ENCODE data around the gene RELT.
"Not testable (repeated sequence)": the region's sequence is repeated elsewhere in the genome, so short reads cannot be mapped to it uniquely, and the experiment has no call there.

RELT gene

GRCh38 chr11:73430326-73430725 lies 54.1 kb downstream of the RELT start:
- H3K4me2 ChIP-seq (ENCODE audit: insufficient read depth, low read length, poor library complexity, severe bottlenecking): no peak overlapping the region
- H3K9me3 ChIP-seq (replicated peaks in 1 of 2; ENCODE audit: control insufficient read depth in 2 of 2, insufficient read depth in 1 of 2, low read depth in 1 of 2, low read length in 2 of 2): no peaks in the 10 kb centered on the region
- H3K4me3 ChIP-seq (ENCODE audit: low read length in 2 of 2): no peak overlapping the region
- no CpG with 5 or more reads among the region's 4 CpGs for WGBS, 2 donors (ENCODE audit: extremely low coverage in 2 of 2, insufficient read length in 2 of 2, insufficient replicate concordance in 1 of 2)
- no peaks in the 10 kb centered on the region for H3K79me1 ChIP-seq (ENCODE audit: low read depth, low read length)
- no peak overlapping the region for H2AK5ac ChIP-seq (ENCODE audit: low read depth, low read length)
- H2BK5ac ChIP-seq (ENCODE audit: low read length): no peak overlapping the region
- H2BK15ac ChIP-seq (ENCODE audit: low read length): no peak overlapping the region
- H3K4me1 ChIP-seq (ENCODE audit: control insufficient read depth in 2 of 2, insufficient read depth in 1 of 2, low read depth in 1 of 2, low read length in 2 of 2): peaks cover 0 to 10% of the 10 kb centered on the region in 2 donors
- H3K9ac ChIP-seq (ENCODE audit: low read depth, low read length, poor library complexity): no peak overlapping the region
- no peak overlapping the region for H2BK12ac ChIP-seq (ENCODE audit: low read length)
- peaks cover 0 to 12% of the 10 kb centered on the region in 2 donors for H3K36me3 ChIP-seq (replicated peaks in 1 of 2; ENCODE audit: control insufficient read depth in 2 of 2, insufficient read depth in 2 of 2, low read length in 2 of 2)
- H3K23ac ChIP-seq (ENCODE audit: low read depth, low read length, poor library complexity): no peak overlapping the region
- H2BK120ac ChIP-seq (ENCODE audit: low read depth, low read length): no peak overlapping the region
- no peak overlapping the region for H4K8ac ChIP-seq (ENCODE audit: low read depth, low read length)
- no peak overlapping the region for H3K18ac ChIP-seq (ENCODE audit: low read length)
- DNase-seq (ENCODE audit: low spot score): no peak
- H3K14ac ChIP-seq (ENCODE audit: low read length): no peak overlapping the region
- no peak overlapping the region for H3K27ac ChIP-seq (replicated peaks; ENCODE audit: low read length)
- no peaks in the 10 kb centered on the region for H3K27me3 ChIP-seq (ENCODE audit: control insufficient read depth in 3 of 3, insufficient read depth in 3 of 3, low read depth in 1 of 3, low read length in 3 of 3)
- no peak overlapping the region for H2AFZ ChIP-seq (ENCODE audit: low read length)
- H4K91ac ChIP-seq (ENCODE audit: low read depth, low read length, poor library complexity): no peak overlapping the region
- H3K4ac ChIP-seq (ENCODE audit: low read length): no peak overlapping the region

GRCh38 chr11:73431396-73431795 lies 55.2 kb downstream of the RELT start:
- no peak overlapping the region for H3K4ac ChIP-seq (ENCODE audit: low read length)
- no peak overlapping the region for H3K23ac ChIP-seq (ENCODE audit: low read depth, low read length, poor library complexity)
- no peak overlapping the region for H4K8ac ChIP-seq (ENCODE audit: low read depth, low read length)
- no peak overlapping the region for H2BK5ac ChIP-seq (ENCODE audit: low read length)
- no peaks in the 10 kb centered on the region for H3K9me3 ChIP-seq (replicated peaks in 1 of 2; ENCODE audit: control insufficient read depth in 2 of 2, insufficient read depth in 1 of 2, low read depth in 1 of 2, low read length in 2 of 2)
- no peak overlapping the region for H2AFZ ChIP-seq (ENCODE audit: low read length)
- no peak overlapping the region for H3K18ac ChIP-seq (ENCODE audit: low read length)
- H3K14ac ChIP-seq (ENCODE audit: low read length): no peak overlapping the region
- no peaks in the 10 kb centered on the region for H3K79me1 ChIP-seq (ENCODE audit: low read depth, low read length)
- H3K27me3 ChIP-seq (ENCODE audit: control insufficient read depth in 3 of 3, insufficient read depth in 3 of 3, low read depth in 1 of 3, low read length in 3 of 3): no peaks in the 10 kb centered on the region
- H3K36me3 ChIP-seq (replicated peaks in 1 of 2; ENCODE audit: control insufficient read depth in 2 of 2, insufficient read depth in 2 of 2, low read length in 2 of 2): peaks cover 0 to 12% of the 10 kb centered on the region in 2 donors
- no peak overlapping the region for H3K27ac ChIP-seq (replicated peaks; ENCODE audit: low read length)
- no peak overlapping the region for H3K4me3 ChIP-seq (ENCODE audit: low read length in 2 of 2)
- no CpG with 5 or more reads among the region's 5 CpGs for WGBS, 2 donors (ENCODE audit: extremely low coverage in 2 of 2, insufficient read length in 2 of 2, insufficient replicate concordance in 1 of 2)
- H2AK5ac ChIP-seq (ENCODE audit: low read depth, low read length): no peak overlapping the region
- H2BK120ac ChIP-seq (ENCODE audit: low read depth, low read length): no peak overlapping the region
- H3K4me1 ChIP-seq (ENCODE audit: control insufficient read depth in 2 of 2, insufficient read depth in 1 of 2, low read depth in 1 of 2, low read length in 2 of 2): peaks cover 0 to 9% of the 10 kb centered on the region in 2 donors
- H4K91ac ChIP-seq (ENCODE audit: low read depth, low read length, poor library complexity): no peak overlapping the region
- no peak for DNase-seq (ENCODE audit: low spot score)
- H2BK12ac ChIP-seq (ENCODE audit: low read length): no peak overlapping the region
- no peak overlapping the region for H2BK15ac ChIP-seq (ENCODE audit: low read length)
- H3K4me2 ChIP-seq (ENCODE audit: insufficient read depth, low read length, poor library complexity, severe bottlenecking): no peak overlapping the region
- H3K9ac ChIP-seq (ENCODE audit: low read depth, low read length, poor library complexity): no peak overlapping the region

- H3K4me3 ChIP-seq (ENCODE audit: low read length in 2 of 2); H2BK5ac ChIP-seq (ENCODE audit: low read length); H2AFZ ChIP-seq (ENCODE audit: low read length); H3K27me3 ChIP-seq (ENCODE audit: control insufficient read depth in 3 of 3, insufficient read depth in 3 of 3, low read depth in 1 of 3, low read length in 3 of 3); H3K4ac ChIP-seq (ENCODE audit: low read length); H3K9me3 ChIP-seq (replicated peaks in 1 of 2; ENCODE audit: control insufficient read depth in 2 of 2, insufficient read depth in 1 of 2, low read depth in 1 of 2, low read length in 2 of 2); H2AK5ac ChIP-seq (ENCODE audit: low read depth, low read length); H3K79me1 ChIP-seq (ENCODE audit: low read depth, low read length); H2BK120ac ChIP-seq (ENCODE audit: low read depth, low read length); H3K4me2 ChIP-seq (ENCODE audit: insufficient read depth, low read length, poor library complexity, severe bottlenecking); H3K9ac ChIP-seq (ENCODE audit: low read depth, low read length, poor library complexity); H2BK15ac ChIP-seq (ENCODE audit: low read length); H3K23ac ChIP-seq (ENCODE audit: low read depth, low read length, poor library complexity); H3K18ac ChIP-seq (ENCODE audit: low read length); H3K27ac ChIP-seq (replicated peaks; ENCODE audit: low read length); H3K14ac ChIP-seq (ENCODE audit: low read length); H4K91ac ChIP-seq (ENCODE audit: low read depth, low read length, poor library complexity); H2BK12ac ChIP-seq (ENCODE audit: low read length); DNase-seq (ENCODE audit: low spot score); H3K36me3 ChIP-seq (replicated peaks in 1 of 2; ENCODE audit: control insufficient read depth in 2 of 2, insufficient read depth in 2 of 2, low read length in 2 of 2); H4K8ac ChIP-seq (ENCODE audit: low read depth, low read length): not testable (repeated sequence)
- H3K4me1 ChIP-seq (ENCODE audit: control insufficient read depth in 2 of 2, insufficient read depth in 1 of 2, low read depth in 1 of 2, low read length in 2 of 2): peaks cover 0 to 18% of the 10 kb centered on the region in 2 donors
- no CpG with 5 or more reads among the region's 4 CpGs for WGBS, 2 donors (ENCODE audit: extremely low coverage in 2 of 2, insufficient read length in 2 of 2, insufficient replicate concordance in 1 of 2)
Measured at GRCh38 chr11:73436859-73437258, 60.7 kb downstream of the RELT start.

GRCh38 chr11:73439002-73439843 lies 63.0 kb downstream of the RELT start:
- no peak overlapping the region for H3K23ac ChIP-seq (ENCODE audit: low read depth, low read length, poor library complexity)
- H4K91ac ChIP-seq (ENCODE audit: low read depth, low read length, poor library complexity): no peak overlapping the region
- H3K14ac ChIP-seq (ENCODE audit: low read length): no peak overlapping the region
- no peak overlapping the region for H2AK5ac ChIP-seq (ENCODE audit: low read depth, low read length)
- H3K27me3 ChIP-seq (ENCODE audit: control insufficient read depth in 3 of 3, insufficient read depth in 3 of 3, low read depth in 1 of 3, low read length in 3 of 3): no peaks in the 10 kb centered on the region
- H2BK12ac ChIP-seq (ENCODE audit: low read length): no peak overlapping the region
- no peak overlapping the region for H2BK5ac ChIP-seq (ENCODE audit: low read length)
- no peak for DNase-seq (ENCODE audit: low spot score)
- no peak overlapping the region for H4K8ac ChIP-seq (ENCODE audit: low read depth, low read length)
- peaks cover 0 to 2% of the 10 kb centered on the region in 2 donors for H3K36me3 ChIP-seq (replicated peaks in 1 of 2; ENCODE audit: control insufficient read depth in 2 of 2, insufficient read depth in 2 of 2, low read length in 2 of 2)
- no peak overlapping the region for H3K4me3 ChIP-seq (ENCODE audit: low read length in 2 of 2)
- H3K79me1 ChIP-seq (ENCODE audit: low read depth, low read length): no peaks in the 10 kb centered on the region
- no peak overlapping the region for H3K4me2 ChIP-seq (ENCODE audit: insufficient read depth, low read length, poor library complexity, severe bottlenecking)
- H2AFZ ChIP-seq (ENCODE audit: low read length): no peak overlapping the region
- H3K27ac ChIP-seq (replicated peaks; ENCODE audit: low read length): no peak overlapping the region
- no peak overlapping the region for H3K9ac ChIP-seq (ENCODE audit: low read depth, low read length, poor library complexity)
- H2BK120ac ChIP-seq (ENCODE audit: low read depth, low read length): no peak overlapping the region
- no peaks in the 10 kb centered on the region for H3K9me3 ChIP-seq (replicated peaks in 1 of 2; ENCODE audit: control insufficient read depth in 2 of 2, insufficient read depth in 1 of 2, low read depth in 1 of 2, low read length in 2 of 2)
- H2BK15ac ChIP-seq (ENCODE audit: low read length): no peak overlapping the region
- H3K4me1 ChIP-seq (ENCODE audit: control insufficient read depth in 2 of 2, insufficient read depth in 1 of 2, low read depth in 1 of 2, low read length in 2 of 2): peaks cover 0 to 22% of the 10 kb centered on the region in 2 donors
- no peak overlapping the region for H3K18ac ChIP-seq (ENCODE audit: low read length)
- H3K4ac ChIP-seq (ENCODE audit: low read length): no peak overlapping the region
- WGBS, 2 donors (ENCODE audit: extremely low coverage in 2 of 2, insufficient read length in 2 of 2, insufficient replicate concordance in 1 of 2): no CpG with 5 or more reads among the region's 5 CpGs

Data from neuronal stem cell (in vitro differentiated cells).